Measurements from ENCODE around the gene GANC. TPM values are rescaled to one million over a fixed set of nuclear protein-coding genes. Genes with fewer than 3 reads are reported as not detected.

Gene GANC
- total and polyA plus RNA-seq, 2 donors from 2014 or later: 11.3 to 40.4 TPM

DNA sequence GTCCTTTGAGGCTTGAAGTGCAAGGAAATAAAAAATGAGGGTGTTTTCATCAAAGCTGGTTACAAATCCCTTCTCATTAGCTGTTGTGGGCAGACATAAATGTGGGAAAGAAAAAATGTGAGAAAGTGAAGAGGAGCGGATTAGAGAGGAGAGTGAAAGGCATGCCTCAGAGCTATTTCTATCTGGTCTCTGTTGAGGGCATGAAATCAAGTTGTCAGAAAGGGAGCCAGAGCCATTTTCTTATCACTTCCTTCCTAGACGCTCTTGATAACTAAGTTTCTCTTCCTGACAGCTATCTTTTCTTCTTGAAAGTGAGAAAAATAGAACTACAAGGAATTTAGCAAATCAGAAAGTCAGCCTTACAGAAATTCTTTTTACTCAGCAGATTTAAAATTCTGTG, 65.5 kb downstream of the GANC start:
- DNase-seq (no peak), FAIRE-seq (no peak)
- H3K27ac ChIP-seq (ENCODE audit: low read depth in 2 of 2, low read length in 2 of 2): no peak overlapping the region
- H3K4me3 ChIP-seq (ENCODE audit: low read length in 3 of 3): no peak overlapping the region
- H3K4me1 ChIP-seq (ENCODE audit: control insufficient read depth in 2 of 3, insufficient read depth in 2 of 3, low read depth in 1 of 3, low read length in 3 of 3): no peaks in the 10 kb centered on the region
- H3K9me3 ChIP-seq (ENCODE audit: control insufficient read depth in 2 of 3, insufficient read depth in 1 of 3, low read length in 3 of 3): peaks cover 0 to 2% (median 0%) of the 10 kb centered on the region in 3 donors
- H3K27me3 ChIP-seq (ENCODE audit: control insufficient read depth, insufficient read depth, low read length): no peaks in the 10 kb centered on the region
- H3K36me3 ChIP-seq (ENCODE audit: control insufficient read depth in 2 of 3, insufficient read depth in 3 of 3, low read length in 3 of 3): peaks cover 0 to 7% (median 4%) of the 10 kb centered on the region in 3 donors
- TF ChIP-seq, protein P1, sequence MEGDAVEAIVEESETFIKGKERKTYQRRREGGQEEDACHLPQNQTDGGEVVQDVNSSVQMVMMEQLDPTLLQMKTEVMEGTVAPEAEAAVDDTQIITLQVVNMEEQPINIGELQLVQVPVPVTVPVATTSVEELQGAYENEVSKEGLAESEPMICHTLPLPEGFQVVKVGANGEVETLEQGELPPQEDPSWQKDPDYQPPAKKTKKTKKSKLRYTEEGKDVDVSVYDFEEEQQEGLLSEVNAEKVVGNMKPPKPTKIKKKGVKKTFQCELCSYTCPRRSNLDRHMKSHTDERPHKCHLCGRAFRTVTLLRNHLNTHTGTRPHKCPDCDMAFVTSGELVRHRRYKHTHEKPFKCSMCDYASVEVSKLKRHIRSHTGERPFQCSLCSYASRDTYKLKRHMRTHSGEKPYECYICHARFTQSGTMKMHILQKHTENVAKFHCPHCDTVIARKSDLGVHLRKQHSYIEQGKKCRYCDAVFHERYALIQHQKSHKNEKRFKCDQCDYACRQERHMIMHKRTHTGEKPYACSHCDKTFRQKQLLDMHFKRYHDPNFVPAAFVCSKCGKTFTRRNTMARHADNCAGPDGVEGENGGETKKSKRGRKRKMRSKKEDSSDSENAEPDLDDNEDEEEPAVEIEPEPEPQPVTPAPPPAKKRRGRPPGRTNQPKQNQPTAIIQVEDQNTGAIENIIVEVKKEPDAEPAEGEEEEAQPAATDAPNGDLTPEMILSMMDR (IDR thresholded peaks at IDR 0.05; ENCODE audit: borderline replicate concordance, extremely low read depth, insufficient read depth): no peak
- intact Hi-C loops (cut with DNase I): no loop called here
- no peak overlapping the region for H3K9ac ChIP-seq (ENCODE audit: low read length in 3 of 3)

DNA sequence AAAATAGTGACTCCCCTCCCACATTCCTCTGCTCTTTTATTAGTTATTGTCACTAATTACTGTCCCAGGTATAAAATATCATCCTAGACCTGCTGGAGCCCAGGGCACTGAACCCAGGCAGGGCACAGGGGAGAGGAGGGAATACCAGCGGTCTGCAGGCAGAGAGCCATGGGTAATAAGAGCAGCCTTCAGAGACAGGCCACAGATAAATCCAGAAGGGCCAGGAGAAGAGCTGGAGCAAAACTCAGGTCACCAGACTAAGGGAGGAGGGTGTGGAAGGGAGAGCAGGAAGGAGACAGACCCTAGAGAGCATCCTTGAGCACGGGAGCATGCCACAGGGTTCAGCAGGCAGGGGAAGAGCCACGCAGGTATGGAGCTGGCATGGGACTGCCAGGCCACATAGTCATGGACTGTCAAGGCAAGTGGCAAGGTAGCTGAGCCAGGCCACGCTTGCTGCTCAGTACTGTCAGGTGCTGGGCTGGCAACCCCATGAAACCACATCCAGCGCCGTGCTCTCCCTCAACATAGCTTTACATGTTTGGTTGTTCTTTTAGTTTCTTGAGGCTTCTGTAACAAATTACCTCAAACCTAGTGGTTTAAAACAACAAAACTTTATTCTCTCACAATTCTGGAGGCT, 70.7 kb downstream of the GANC start:
- Histone ChIP-seq H3K9me3 (ENCODE audit: control insufficient read depth in 2 of 3, insufficient read depth in 1 of 3, low read length in 3 of 3) (no peaks in the 10 kb centered on the region), H3K27me3 (ENCODE audit: control insufficient read depth, insufficient read depth, low read length) (no peaks in the 10 kb centered on the region), H3K4me1 (ENCODE audit: control insufficient read depth in 2 of 3, insufficient read depth in 2 of 3, low read depth in 1 of 3, low read length in 3 of 3) (no peaks in the 10 kb centered on the region), H3K27ac (ENCODE audit: low read depth in 2 of 2, low read length in 2 of 2) (no peak overlapping the region), H3K36me3 (ENCODE audit: control insufficient read depth in 2 of 3, insufficient read depth in 3 of 3, low read length in 3 of 3) (peaks cover 2 to 25% (median 20%) of the 10 kb centered on the region in 3 donors), H3K4me3 (ENCODE audit: low read length in 3 of 3) (no peak overlapping the region), H3K9ac (ENCODE audit: low read length in 3 of 3) (no peak overlapping the region)
- TF ChIP-seq, protein P1 (IDR thresholded peaks at IDR 0.05; ENCODE audit: borderline replicate concordance, extremely low read depth, insufficient read depth): no peak
- DNase-seq (no peak), FAIRE-seq (no peak)
- intact Hi-C loops (cut with DNase I): no loop called here

DNA sequence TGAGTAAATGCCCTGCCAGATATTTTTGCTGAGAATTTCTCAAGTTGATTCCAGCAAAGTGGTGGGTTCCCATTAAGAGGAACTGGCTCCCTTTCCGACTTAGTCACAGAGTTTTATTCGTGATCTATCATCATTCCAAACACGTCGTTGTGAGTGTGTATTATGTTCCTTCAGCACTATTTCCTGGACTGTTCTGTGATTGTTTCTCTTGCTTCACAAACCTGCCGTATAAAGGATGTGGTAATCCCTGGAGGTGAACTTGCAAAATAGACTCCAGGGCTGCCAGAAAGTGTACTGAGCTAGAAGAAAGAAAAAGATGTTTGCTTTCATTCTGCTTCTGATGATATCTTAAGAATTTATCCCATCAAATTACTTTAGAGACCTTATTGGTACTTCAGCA, 71.8 kb downstream of the GANC start:
- no peaks in the 10 kb centered on the region for H3K9me3 ChIP-seq (ENCODE audit: control insufficient read depth in 2 of 3, insufficient read depth in 1 of 3, low read length in 3 of 3)
- H3K4me3 ChIP-seq (ENCODE audit: low read length in 3 of 3): no peak overlapping the region
- H3K27me3 ChIP-seq (ENCODE audit: control insufficient read depth, insufficient read depth, low read length): no peaks in the 10 kb centered on the region
- no peaks in the 10 kb centered on the region for H3K4me1 ChIP-seq (ENCODE audit: control insufficient read depth in 2 of 3, insufficient read depth in 2 of 3, low read depth in 1 of 3, low read length in 3 of 3)
- H3K9ac ChIP-seq (ENCODE audit: low read length in 3 of 3): no peak overlapping the region
- TF ChIP-seq, protein P1 (IDR thresholded peaks at IDR 0.05; ENCODE audit: borderline replicate concordance, extremely low read depth, insufficient read depth): no peak
- H3K27ac ChIP-seq (ENCODE audit: low read depth in 2 of 2, low read length in 2 of 2): no peak overlapping the region
- FAIRE-seq: no peak
- no peak for DNase-seq
- intact Hi-C loops (cut with DNase I): no loop called here
- H3K36me3 ChIP-seq (ENCODE audit: control insufficient read depth in 2 of 3, insufficient read depth in 3 of 3, low read length in 3 of 3): peaks cover 2 to 25% (median 20%) of the 10 kb centered on the region in 3 donors

DNA sequence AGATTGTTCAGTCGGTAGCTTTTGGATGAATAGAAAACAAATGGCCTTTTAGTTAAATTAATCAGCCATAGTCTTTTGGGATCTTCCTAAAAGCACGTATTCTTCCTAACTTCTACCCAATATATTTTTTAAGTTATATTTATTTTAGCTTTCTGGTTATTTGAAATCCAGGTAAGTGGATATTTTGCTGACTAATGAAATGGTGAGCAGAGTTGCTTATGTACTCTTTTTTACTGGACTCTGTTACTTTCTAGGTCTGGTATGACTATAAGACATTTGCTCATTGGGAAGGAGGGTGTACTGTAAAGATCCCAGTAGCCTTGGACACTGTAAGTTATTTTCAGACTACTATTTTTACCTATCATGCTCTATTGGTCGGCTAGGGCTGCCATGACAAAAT, 72.5 kb downstream of the GANC start:
- FAIRE-seq: no peak
- TF ChIP-seq, protein P1 (IDR thresholded peaks at IDR 0.05; ENCODE audit: borderline replicate concordance, extremely low read depth, insufficient read depth): no peak
- DNase-seq: no peak
- Histone ChIP-seq H3K27ac (ENCODE audit: low read depth in 2 of 2, low read length in 2 of 2) (no peak overlapping the region), H3K4me1 (ENCODE audit: control insufficient read depth in 2 of 3, insufficient read depth in 2 of 3, low read depth in 1 of 3, low read length in 3 of 3) (no peaks in the 10 kb centered on the region), H3K9me3 (ENCODE audit: control insufficient read depth in 2 of 3, insufficient read depth in 1 of 3, low read length in 3 of 3) (no peaks in the 10 kb centered on the region), H3K9ac (ENCODE audit: low read length in 3 of 3) (no peak overlapping the region), H3K36me3 (ENCODE audit: control insufficient read depth in 2 of 3, insufficient read depth in 3 of 3, low read length in 3 of 3) (peaks cover 2 to 25% (median 20%) of the 10 kb centered on the region in 3 donors), H3K4me3 (ENCODE audit: low read length in 3 of 3) (no peak overlapping the region), H3K27me3 (ENCODE audit: control insufficient read depth, insufficient read depth, low read length) (no peaks in the 10 kb centered on the region)
- intact Hi-C loops (cut with DNase I): no loop called here

Data from kidney (tissue), 14 donors.